GM12873 (cell line): Measurements from ENCODE around the gene SURF1.

Experiments
- TF ChIP-seq, protein P1 (sequence below): IDR thresholded peaks from 2 replicates; pipeline ENCODE4 v1.5.1; 2012; ENCODE audit warnings: low read depth, mild to moderate bottlenecking, moderate library complexity, low read length, control low read depth; ENCODE audit not compliant: insufficient read depth; ENCODE audit errors: missing control alignments

The SURF1 gene

DNA sequence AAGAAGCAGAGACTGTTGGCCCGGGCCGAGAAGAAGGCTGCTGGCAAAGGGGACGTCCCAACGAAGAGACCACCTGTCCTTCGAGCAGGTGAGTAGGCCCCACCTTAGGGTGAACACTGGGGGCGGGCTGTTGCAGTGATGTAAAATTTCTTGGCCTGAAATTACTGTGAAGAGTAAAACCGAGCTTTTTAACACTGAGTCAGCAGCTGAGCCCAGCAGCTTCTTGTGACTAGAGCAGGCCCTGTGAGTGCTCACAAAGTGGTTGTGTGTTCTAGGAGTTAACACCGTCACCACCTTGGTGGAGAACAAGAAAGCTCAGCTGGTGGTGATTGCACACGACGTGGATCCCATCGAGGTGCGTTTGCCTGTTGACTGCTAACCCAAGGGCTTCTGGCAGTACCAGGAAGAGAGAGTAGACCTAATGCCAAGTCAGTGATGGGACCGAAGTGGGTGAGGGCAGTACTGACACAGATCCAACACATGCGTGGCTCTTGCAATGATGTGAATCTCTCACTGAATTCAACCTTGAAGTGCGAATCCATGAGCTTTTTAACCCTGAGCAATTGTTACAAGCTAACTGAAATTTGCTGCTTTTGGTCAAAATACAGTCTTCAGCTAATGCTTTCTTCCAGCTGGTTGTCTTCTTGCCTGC lies 6.2 kb downstream of the SURF1 start:
- TF ChIP-seq, protein P1, sequence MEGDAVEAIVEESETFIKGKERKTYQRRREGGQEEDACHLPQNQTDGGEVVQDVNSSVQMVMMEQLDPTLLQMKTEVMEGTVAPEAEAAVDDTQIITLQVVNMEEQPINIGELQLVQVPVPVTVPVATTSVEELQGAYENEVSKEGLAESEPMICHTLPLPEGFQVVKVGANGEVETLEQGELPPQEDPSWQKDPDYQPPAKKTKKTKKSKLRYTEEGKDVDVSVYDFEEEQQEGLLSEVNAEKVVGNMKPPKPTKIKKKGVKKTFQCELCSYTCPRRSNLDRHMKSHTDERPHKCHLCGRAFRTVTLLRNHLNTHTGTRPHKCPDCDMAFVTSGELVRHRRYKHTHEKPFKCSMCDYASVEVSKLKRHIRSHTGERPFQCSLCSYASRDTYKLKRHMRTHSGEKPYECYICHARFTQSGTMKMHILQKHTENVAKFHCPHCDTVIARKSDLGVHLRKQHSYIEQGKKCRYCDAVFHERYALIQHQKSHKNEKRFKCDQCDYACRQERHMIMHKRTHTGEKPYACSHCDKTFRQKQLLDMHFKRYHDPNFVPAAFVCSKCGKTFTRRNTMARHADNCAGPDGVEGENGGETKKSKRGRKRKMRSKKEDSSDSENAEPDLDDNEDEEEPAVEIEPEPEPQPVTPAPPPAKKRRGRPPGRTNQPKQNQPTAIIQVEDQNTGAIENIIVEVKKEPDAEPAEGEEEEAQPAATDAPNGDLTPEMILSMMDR: no peak

GRCh38 chr9:133348718-133349573 lies 7.3 kb downstream of the SURF1 start:
- TF ChIP-seq, protein P1: no peak

- TF ChIP-seq, protein P1: no peak
Observed at GRCh38 chr9:133347985-133348717, 8.1 kb downstream of the SURF1 start, which contains the start of the genes MED22 and RPL7A. Gene MED22, minus strand, starts transcription at chr9:133348131. Its CDS starts 1,469 bp downstream, at chr9:133346662. Gene RPL7A, plus strand, starts transcription at chr9:133348218. Its CDS starts 26 bp downstream, at chr9:133348244.

- TF ChIP-seq, protein P1: no peak
Observed at GRCh38 chr9:133347515-133347984, 8.7 kb downstream of the SURF1 start.

GRCh38 chr9:133346021-133346785 lies 10.1 kb downstream of the SURF1 start:
- TF ChIP-seq, protein P1: no peak

DNA sequence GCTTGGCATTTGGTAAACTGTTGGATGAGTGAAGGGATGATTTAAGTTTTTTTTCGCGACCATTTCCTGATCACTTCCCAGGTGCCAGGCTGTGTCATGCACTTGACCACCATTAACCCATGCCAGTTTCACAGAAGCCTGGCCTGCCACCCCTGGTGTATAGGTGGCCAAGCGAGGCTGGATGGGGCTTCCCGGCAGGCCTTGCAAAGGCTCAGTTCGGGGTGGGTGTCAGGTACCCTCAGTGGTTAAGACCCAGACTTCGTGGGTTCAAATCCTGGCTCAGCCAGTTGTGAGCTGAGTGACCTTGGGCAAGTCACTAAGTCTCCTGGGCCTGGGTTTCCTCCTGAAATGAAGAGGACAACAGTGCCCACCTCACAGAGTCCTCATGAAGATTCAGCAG lies 10.7 kb downstream of the SURF1 start:
- TF ChIP-seq, protein P1: no peak

- TF ChIP-seq, protein P1: no peak
Observed at GRCh38 chr9:133344979-133345378, 11.3 kb downstream of the SURF1 start.
